K562 (cell line): Measurements from ENCODE around the gene GLMP. TPM values are rescaled to one million over a fixed set of nuclear protein-coding genes. Genes with fewer than 3 reads are reported as not detected.
A peak's percentile ranks its signal among the peaks of the same experiment; 100 is the strongest.

Experiments
- ATAC-seq: fragments of 200-7000 bp; cut with Tn5 transposase; 3 replicates; pipeline ENCODE4 v1.9.1; 2020; ENCODE audit warnings: moderate library complexity
- BruUV-seq: library from RNA; stranded (reverse); fragments of 400-500 nt; replicated peaks from 2 replicates; lab custom pipeline; 2021; lab: Mats Ljungman, UMichigan
- CTCF ChIA-PET: fragments of 300-600 bp; formaldehyde crosslinking; extraction: SDS; loops from one replicate; lab custom pipeline; 2021; ENCODE audit warnings: low intra/inter-chr PET ratio; lab: Yijun Ruan, JAX
- POLR2A ChIA-PET: fragments of 300-600, 350-650 bp; sonication (Branson Sonifier 250); formaldehyde crosslinking; extraction: SDS; loops from one replicate; lab custom pipeline; 2021; ENCODE audit warnings: antibody characterized with exemption, inconsistent platforms; lab: Yijun Ruan, JAX
- DNase-seq, 4 experiments: peaks; one replicate each; pipeline versions ENCODE4 v3.0.0 to v3.0.0-alpha.2; 2011 to 2018; ENCODE audit warnings: low spot score in 3 of 4, mixed read lengths in 3 of 4; ENCODE audit errors: extremely low read depth in 1 of 4
- FAIRE-seq: peaks from 2 replicates; lab custom pipeline; 2011; peaks lifted over from hg19 to GRCh38; lab: Jason Lieb, UNC
- H2AFZ ChIP-seq: 2 replicates; pipeline ENCODE4 v1.6.0; 2011; ENCODE audit warnings: low read depth, low read length, control low read depth, inconsistent platforms
- H3K27ac ChIP-seq: fragments of 200-600 bp; 3 replicates; pipeline ENCODE4 v1.8.0; 2011; ENCODE audit warnings: low read depth, mild to moderate bottlenecking, control low read depth, inconsistent platforms, low read length, moderate library complexity, mixed read lengths; ENCODE audit errors: extremely low read depth
- H3K27me3 ChIP-seq, 2 experiments: fragments of 300-600 bp in 1 of 2; 2 replicates in 1 of 2; 3 replicates in 1 of 2; pipeline versions ENCODE4 v1.6.0 to v1.8.0; 2011; ENCODE audit warnings: inconsistent platforms in 2 of 2, low read length in 2 of 2, mild to moderate bottlenecking in 1 of 2, mixed read lengths in 1 of 2, moderate library complexity in 1 of 2; ENCODE audit not compliant: control insufficient read depth in 2 of 2, insufficient read depth in 2 of 2
- H3K36me3 ChIP-seq: fragments of 300-600 bp; 3 replicates; pipeline ENCODE4 v1.8.0; 2011; ENCODE audit warnings: mild to moderate bottlenecking, low read length, inconsistent platforms; ENCODE audit not compliant: control insufficient read depth, insufficient read depth
- H3K4me1 ChIP-seq, 2 experiments: fragments of 200-600 bp in 1 of 2; replicated peaks in 1 of 2; 2 replicates in 1 of 2; 3 replicates in 1 of 2; pipeline versions ENCODE4 v1.5.1 to v1.8.0; 2011; ENCODE audit warnings: inconsistent platforms in 2 of 2, low read length in 2 of 2, mild to moderate bottlenecking in 1 of 2, mixed read lengths in 1 of 2, moderate library complexity in 1 of 2; ENCODE audit not compliant: control insufficient read depth in 2 of 2, insufficient read depth in 2 of 2
- H3K4me2 ChIP-seq: 2 replicates; pipeline ENCODE4 v1.6.1; 2011; ENCODE audit warnings: low read length, control low read depth, inconsistent platforms, mixed read lengths; ENCODE audit not compliant: insufficient read depth
- H3K4me3 ChIP-seq: fragments of 200-600 bp; sonication (generic), shearing (Covaris generic); 2 replicates; pipeline ENCODE4 v1.5.1; 2016; ENCODE audit warnings: control low read depth, inconsistent platforms
- H3K79me2 ChIP-seq: fragments of 200-600 bp; 3 replicates; pipeline ENCODE4 v1.8.0; 2011; ENCODE audit warnings: low read length, inconsistent platforms; ENCODE audit not compliant: control insufficient read depth, insufficient read depth
- H3K9ac ChIP-seq, 2 experiments: 2 replicates each; pipeline versions ENCODE4 v1.6.0 to v1.6.1; 2011; ENCODE audit warnings: low read depth in 2 of 2, low read length in 2 of 2, control low read depth in 1 of 2, inconsistent platforms in 1 of 2, mild to moderate bottlenecking in 1 of 2, mixed read lengths in 1 of 2; ENCODE audit not compliant: insufficient read depth in 1 of 2
- H3K9me1 ChIP-seq: one replicate; pipeline ENCODE4 v1.6.0; 2011; ENCODE audit warnings: inconsistent platforms, mild to moderate bottlenecking, low read length, moderate library complexity; ENCODE audit not compliant: control insufficient read depth, insufficient read depth
- H3K9me3 ChIP-seq: replicated peaks from 2 replicates; pipeline ENCODE4 v1.5.1; 2011; ENCODE audit warnings: low read depth, low read length, inconsistent platforms; ENCODE audit not compliant: control insufficient read depth, insufficient read depth
- H4K20me1 ChIP-seq: replicated peaks from 2 replicates; pipeline ENCODE4 v1.6.1; 2011; ENCODE audit warnings: low read length, inconsistent platforms, mixed read lengths; ENCODE audit not compliant: control insufficient read depth, insufficient read depth
- C11orf30 ChIP-seq: fragments of 450-650 bp; IDR thresholded peaks from 2 replicates; pipeline ENCODE4 v1.6.1; 2016; ENCODE audit warnings: low read depth, mild to moderate bottlenecking
- EHMT2 ChIP-seq: fragments of 450-650 bp; IDR thresholded peaks from 2 replicates; pipeline ENCODE4 v1.6.1; 2018; ENCODE audit warnings: antibody characterized with exemption
- EWSR1 ChIP-seq: fragments of 450-650 bp; IDR thresholded peaks from 2 replicates; pipeline ENCODE4 v1.6.1; 2018; ENCODE audit warnings: borderline replicate concordance, mild to moderate bottlenecking, low read depth, moderate library complexity; ENCODE audit not compliant: partially characterized antibody
- FOXK2 ChIP-seq, 2 experiments: fragments of 450-650 bp; IDR thresholded peaks in 1 of 2; conservative IDR thresholded peaks in 1 of 2; 2 replicates each; pipeline ENCODE4 v1.6.1; 2016; ENCODE audit warnings: low read depth in 2 of 2, mild to moderate bottlenecking in 1 of 2
- GABPA ChIP-seq: fragments of 200-800 bp; sonication (Bioruptor generic); conservative IDR thresholded peaks from 2 replicates; pipeline ENCODE4 v1.6.1; 2016; ENCODE audit warnings: low read depth, missing genetic modification characterization, missing compliant biosample characterization
- HOXB6 ChIP-seq: fragments of 250-450 bp; sonication (Bioruptor Pico); IDR thresholded peaks from 2 replicates; pipeline ENCODE4 v1.5.1; 2022; ENCODE audit warnings: mild to moderate bottlenecking, borderline replicate concordance
- LARP7 ChIP-seq: fragments of 450-650 bp; IDR thresholded peaks from 2 replicates; pipeline ENCODE4 v1.6.1; 2016
- MTF1 ChIP-seq: fragments of 250-450 bp; sonication (Bioruptor Pico); IDR thresholded peaks from 2 replicates; pipeline ENCODE4 v1.9.0; 2021; ENCODE audit warnings: moderate library complexity, mild to moderate bottlenecking, inconsistent platforms, borderline replicate concordance
- POLR2G ChIP-seq: fragments of 200-400 bp; formaldehyde crosslinking; IDR thresholded peaks from 2 replicates; pipeline ENCODE4 v1.6.1; 2017; ENCODE audit warnings: low read depth, mild to moderate bottlenecking, antibody characterized with exemption, low read length, moderate library complexity
- RBM14 ChIP-seq: fragments of 200-400 bp; formaldehyde crosslinking; IDR thresholded peaks from 2 replicates; pipeline ENCODE4 v1.6.1; 2018; ENCODE audit warnings: low read depth, mild to moderate bottlenecking, low read length, moderate library complexity, borderline replicate concordance; ENCODE audit not compliant: insufficient read depth
- RBM22 ChIP-seq: fragments of 200-400 bp; formaldehyde crosslinking; IDR thresholded peaks from 2 replicates; pipeline ENCODE4 v1.6.1; 2018; ENCODE audit warnings: low read length, low read depth; ENCODE audit not compliant: poor library complexity, severe bottlenecking
- SMARCA5 ChIP-seq: fragments of 450-650 bp; IDR thresholded peaks from 2 replicates; pipeline ENCODE4 v1.6.1; 2016
- STAT5A ChIP-seq: IDR thresholded peaks from 2 replicates; pipeline ENCODE4 v1.6.1; 2012; ENCODE audit warnings: low read length, inconsistent platforms, borderline replicate concordance
- TEAD2 ChIP-seq: fragments of 450-650 bp; IDR thresholded peaks from 2 replicates; pipeline ENCODE4 v1.6.1; 2016; ENCODE audit warnings: missing genetic modification characterization, control low read depth, missing compliant biosample characterization
- ZNF75A ChIP-seq: fragments of 450-650 bp; formaldehyde crosslinking; IDR thresholded peaks from 2 replicates; pipeline ENCODE4 v1.4.0; 2020; ENCODE audit warnings: mild to moderate bottlenecking
- WGBS: fragments of 100-300 bp; shearing (Covaris generic); methylation state at CpG from one replicate; pipeline ENCODE4 v1.1.6; 2016; ENCODE audit warnings: low coverage, mixed read lengths; ENCODE audit not compliant: insufficient coverage; ENCODE audit errors: missing lambda C conversion rate; 5-methylcytosine and 5-hydroxymethylcytosine counted together
- in situ Hi-C: fragments of 300-500 bp; cut with MboI; formaldehyde crosslinking; loops from 4 replicates; pipeline ENCODE4 v1.15.0; 2018; ENCODE audit warnings: inconsistent platforms, mixed read lengths
- intact Hi-C: fragments of 100-400 bp; cut with micrococcal nuclease; formaldehyde crosslinking; loops from 2 replicates; pipeline ENCODE4 v1.14.2; 2022
- polyA plus RNA-seq, 8 experiments: library from polyadenylated mRNA; depleted of rRNA in 4 of 8; stranded (reverse) in 5 of 8; unstranded in 3 of 8; fragments of >200 nt; fragmentation: Nextera tagmentation in 2 of 8; fragmentation: Illumina TruSeq in 1 of 8; extraction: Ambion mirVana in 2 of 8; extraction: Trizol in 1 of 8; gene quantifications; 2 replicates each; pipeline versions ENCODE4 v1.2.1 to v1.2.3, GENCODE V29; 2011 to 2014; ENCODE audit warnings: inconsistent platforms in 1 of 8, missing spikeins in 1 of 8
- total RNA-seq, 7 experiments: library from RNA; depleted of rRNA in 6 of 7; stranded (reverse); fragments of >200 nt in 6 of 7; fragmentation: Illumina TruSeq in 2 of 7; extraction: Trizol in 2 of 7; gene quantifications; 2 replicates each; pipeline versions ENCODE4 v1.2.1 to v1.2.3, GENCODE V29; 2011 to 2021; ENCODE audit warnings: low replicate concordance in 1 of 7
- TF ChIP-seq, protein P1 (sequence below), 2 experiments: fragments of 450-650 bp in 1 of 2; IDR thresholded peaks; 2 replicates each; pipeline ENCODE4 v1.6.1; 2011 to 2017; ENCODE audit warnings: low read depth in 2 of 2, antibody characterized with exemption in 1 of 2, borderline replicate concordance in 1 of 2, low read length in 1 of 2, mild to moderate bottlenecking in 1 of 2, mixed read lengths in 1 of 2; ENCODE audit not compliant: control insufficient read depth in 1 of 2
- TF ChIP-seq, protein P2 (sequence below), 2 experiments: IDR thresholded peaks in 1 of 2; conservative IDR thresholded peaks in 1 of 2; 2 replicates each; pipeline ENCODE4 v1.6.1; 2016; ENCODE audit warnings: low read depth in 2 of 2, mild to moderate bottlenecking in 1 of 2, missing compliant biosample characterization in 1 of 2, missing genetic modification characterization in 1 of 2, moderate library complexity in 1 of 2

GLMP gene
- total and polyA plus RNA-seq, 9 of the 15 experiments (the other 6 are each of a cell fraction or from before 2014, with no cell fraction given): 8.3 to 28.2 (median 22.4) TPM

GRCh38 chr1:156337888-156338179, 42.4 kb upstream of the GLMP start:
- peak; percentile 54 for ATAC-seq
- H3K36me3 ChIP-seq: peaks cover 40% of the 10 kb centered on the region
- no peak for FAIRE-seq
- 0% methylated on average over 11 of the region's 14 CpGs for WGBS
- H4K20me1 ChIP-seq: peaks cover 20% of the 10 kb centered on the region
- no peaks in the 10 kb centered on the region for H3K9me3 ChIP-seq
- DNase-seq: no peak
- H3K9ac ChIP-seq: peak overlapping the region; percentile 91 to 96
- H3K27ac ChIP-seq: peak overlapping the region; percentile 86
- H3K9me1 ChIP-seq: no peaks in the 10 kb centered on the region
- BruUV-seq: no TSS peak
- H3K27me3 ChIP-seq: no peaks in the 10 kb centered on the region
- H3K4me2 ChIP-seq: peak overlapping the region; percentile 90
- H3K79me2 ChIP-seq: peaks cover 54% of the 10 kb centered on the region
- in situ Hi-C loops: no loop called here
- intact Hi-C loops: loop anchor here (5.0 kb wide), 1 partner anchor 164 kb away; the partner anchor contains the start of gene MEF2D
- POLR2A ChIA-PET: interaction anchor here (0.6 to 1.2 kb wide), 10 partner anchors 15 to 124 kb away, joined by 3 to 5 read pairs (median 3); no protein-coding TSS in a partner anchor
- peaks cover 0 to 9% of the 10 kb centered on the region in 2 experiments; a peak in 3 of 5 replicates for H3K4me1 ChIP-seq
- H2AFZ ChIP-seq: peak overlapping the region; percentile 89
- CTCF ChIA-PET: interaction anchor here (0.6 kb wide), 1 partner anchor 108 kb away, joined by 3 read pairs; no protein-coding TSS in a partner anchor
- peak overlapping the region; percentile 63 for H3K4me3 ChIP-seq
- TF ChIP-seq ZNF75A (CRISPR knock-in tag) (no peak), MTF1 (CRISPR knock-in tag) (no peak), HOXB6 (CRISPR knock-in tag) (no peak), FOXK2 (conservative IDR thresholded peaks at IDR 0.05 in 1 of 2, IDR thresholded peaks at IDR 0.05 in 1 of 2; ENCODE audit: low read depth in 2 of 2) (0 out of 4 replicates have a peak, but pooled peaks of 1 of the 2 experiments have one; percentile 11), POLR2G (no peak), RBM14 (no peak), RBM22 (no peak), SMARCA5 (peak; percentile 50; the same call in 1 of the 2 replicates), EHMT2 (no peak), LARP7 (peak; percentile 89), EWSR1 (no peak), STAT5A (no peak), C11orf30 (no peak), GABPA (tag) (no peak), TEAD2 (tag) (no peak)
- TF ChIP-seq, protein P1, sequence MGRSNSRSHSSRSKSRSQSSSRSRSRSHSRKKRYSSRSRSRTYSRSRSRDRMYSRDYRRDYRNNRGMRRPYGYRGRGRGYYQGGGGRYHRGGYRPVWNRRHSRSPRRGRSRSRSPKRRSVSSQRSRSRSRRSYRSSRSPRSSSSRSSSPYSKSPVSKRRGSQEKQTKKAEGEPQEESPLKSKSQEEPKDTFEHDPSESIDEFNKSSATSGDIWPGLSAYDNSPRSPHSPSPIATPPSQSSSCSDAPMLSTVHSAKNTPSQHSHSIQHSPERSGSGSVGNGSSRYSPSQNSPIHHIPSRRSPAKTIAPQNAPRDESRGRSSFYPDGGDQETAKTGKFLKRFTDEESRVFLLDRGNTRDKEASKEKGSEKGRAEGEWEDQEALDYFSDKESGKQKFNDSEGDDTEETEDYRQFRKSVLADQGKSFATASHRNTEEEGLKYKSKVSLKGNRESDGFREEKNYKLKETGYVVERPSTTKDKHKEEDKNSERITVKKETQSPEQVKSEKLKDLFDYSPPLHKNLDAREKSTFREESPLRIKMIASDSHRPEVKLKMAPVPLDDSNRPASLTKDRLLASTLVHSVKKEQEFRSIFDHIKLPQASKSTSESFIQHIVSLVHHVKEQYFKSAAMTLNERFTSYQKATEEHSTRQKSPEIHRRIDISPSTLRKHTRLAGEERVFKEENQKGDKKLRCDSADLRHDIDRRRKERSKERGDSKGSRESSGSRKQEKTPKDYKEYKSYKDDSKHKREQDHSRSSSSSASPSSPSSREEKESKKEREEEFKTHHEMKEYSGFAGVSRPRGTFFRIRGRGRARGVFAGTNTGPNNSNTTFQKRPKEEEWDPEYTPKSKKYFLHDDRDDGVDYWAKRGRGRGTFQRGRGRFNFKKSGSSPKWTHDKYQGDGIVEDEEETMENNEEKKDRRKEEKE (IDR thresholded peaks at IDR 0.05; ENCODE audit: borderline replicate concordance in 1 of 2, control insufficient read depth in 1 of 2, low read depth in 2 of 2, low read length in 1 of 2): 0 out of 4 replicates have a peak, but pooled peaks of 1 of the 2 experiments have one; percentile 15
- TF ChIP-seq, protein P2, sequence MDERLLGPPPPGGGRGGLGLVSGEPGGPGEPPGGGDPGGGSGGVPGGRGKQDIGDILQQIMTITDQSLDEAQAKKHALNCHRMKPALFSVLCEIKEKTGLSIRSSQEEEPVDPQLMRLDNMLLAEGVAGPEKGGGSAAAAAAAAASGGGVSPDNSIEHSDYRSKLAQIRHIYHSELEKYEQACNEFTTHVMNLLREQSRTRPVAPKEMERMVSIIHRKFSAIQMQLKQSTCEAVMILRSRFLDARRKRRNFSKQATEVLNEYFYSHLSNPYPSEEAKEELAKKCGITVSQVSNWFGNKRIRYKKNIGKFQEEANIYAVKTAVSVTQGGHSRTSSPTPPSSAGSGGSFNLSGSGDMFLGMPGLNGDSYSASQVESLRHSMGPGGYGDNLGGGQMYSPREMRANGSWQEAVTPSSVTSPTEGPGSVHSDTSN (CRISPR knock-in tag; IDR thresholded peaks at IDR 0.05; ENCODE audit: low read depth): no peak
- TF ChIP-seq, protein P2 (tag; conservative IDR thresholded peaks at IDR 0.05; ENCODE audit: low read depth): no peak
